Natural killer cell (primary cell): Measurements from ENCODE around the gene DDX42. TPM values are rescaled to one million over a fixed set of nuclear protein-coding genes. Genes with fewer than 3 reads are reported as not detected.

ENCODE experiments used
- ATAC-seq, 3 donors: fragments of 150-1000 bp in 2 of 3; fragments of 200-7000 bp in 1 of 3; cut with Tn5 transposase; 1 replicate in 1 of 3; 2 replicates in 2 of 3; pipeline ENCODE4 v1.10.0; 2021; ENCODE audit warnings: mild to moderate bottlenecking in 2 of 3, moderate library complexity in 2 of 3
- DNase-seq, 2 donors: peaks; one replicate each; pipeline versions ENCODE4 v3.0.0 to v3.0.0-alpha.2; 2013 to 2021; ENCODE audit warnings: mixed read lengths in 1 of 2
- H3K27ac ChIP-seq: one replicate; pipeline ENCODE4 v1.5.1; 2013; ENCODE audit warnings: mild to moderate bottlenecking, low read length
- H3K27me3 ChIP-seq: one replicate; pipeline ENCODE4 v1.6.1; 2013; ENCODE audit warnings: low read length; ENCODE audit not compliant: control insufficient read depth, insufficient read depth
- H3K36me3 ChIP-seq: one replicate; pipeline ENCODE4 v1.6.1; 2013; ENCODE audit warnings: low read length; ENCODE audit not compliant: control insufficient read depth, insufficient read depth
- H3K4me1 ChIP-seq: one replicate; pipeline ENCODE4 v1.6.1; 2013; ENCODE audit warnings: low read length; ENCODE audit not compliant: control insufficient read depth, insufficient read depth
- H3K4me3 ChIP-seq: one replicate; pipeline ENCODE4 v1.5.1; 2013; ENCODE audit warnings: low read length
- H3K9me3 ChIP-seq: one replicate; pipeline ENCODE4 v1.6.1; 2013; ENCODE audit warnings: low read length; ENCODE audit not compliant: control insufficient read depth, insufficient read depth
- H3K27ac Mint-ChIP-seq, 2 donors: one replicate each; pipeline ENCODE4 v1.8.0; 2022; ENCODE audit warnings: mild to moderate bottlenecking in 2 of 2, mixed read lengths in 2 of 2, moderate library complexity in 1 of 2
- H3K27me3 Mint-ChIP-seq, 2 donors: one replicate each; pipeline ENCODE4 v1.8.0; 2022; ENCODE audit warnings: low read depth in 2 of 2, mixed read lengths in 2 of 2
- H3K36me3 Mint-ChIP-seq: one replicate; pipeline ENCODE4 v1.8.0; 2022; ENCODE audit warnings: mixed read lengths
- H3K4me1 Mint-ChIP-seq, 2 donors: one replicate each; pipeline ENCODE4 v1.8.0; 2022; ENCODE audit warnings: mixed read lengths in 2 of 2
- H3K4me3 Mint-ChIP-seq: one replicate; pipeline ENCODE4 v1.8.0; 2022; ENCODE audit warnings: mild to moderate bottlenecking, moderate library complexity, mixed read lengths
- H3K9me3 Mint-ChIP-seq, 2 donors: one replicate each; pipeline ENCODE4 v1.8.0; 2022; ENCODE audit warnings: mixed read lengths in 2 of 2
- CTCF ChIP-seq: fragments of 200-600 bp; IDR thresholded peaks from one replicate; pipeline ENCODE4 v1.8.0; 2022; ENCODE audit warnings: antibody characterized with exemption
- WGBS: methylation state at CpG from one replicate; pipeline ENCODE4 v1.1.7; 2013; ENCODE audit warnings: missing lambda C conversion rate; ENCODE audit not compliant: insufficient coverage; 5-methylcytosine and 5-hydroxymethylcytosine counted together
- intact Hi-C: fragments of 100-400 bp; cut with micrococcal nuclease; formaldehyde crosslinking; loops from one replicate; pipeline ENCODE4 v1.14.2; 2022
- total RNA-seq, 4 donors: library from RNA; stranded (reverse); fragments of 120-200 nt in 1 of 4; gene quantifications; one replicate each; pipeline versions ENCODE4 v1.2.3 to v1.2.4, GENCODE V29; 2013 to 2022

Gene DDX42
- total RNA-seq, 3 donors from 2014 or later (not counting 1 experiment from before 2014, with no cell fraction given) = 80.1 to 127 (median 110) TPM

DNA sequence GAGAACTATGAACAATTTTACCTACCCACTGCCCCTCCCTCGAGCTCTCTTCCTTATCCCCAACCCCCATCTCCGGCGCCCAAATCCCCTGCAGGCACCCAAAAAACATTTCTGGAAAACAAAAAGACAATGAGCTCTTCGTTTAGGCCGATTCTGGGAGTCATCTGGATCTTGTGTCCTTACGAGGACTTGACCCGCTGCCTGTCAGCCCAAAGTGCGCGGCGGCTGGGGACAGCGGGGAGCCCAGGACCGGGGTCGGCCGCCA lies 32.9 kb upstream of the DDX42 start:
- Mint-ChIP-seq H3K27ac (peak overlapping the region; percentile 96 to 97), H3K4me1 (peaks cover 25 to 27% of the 10 kb centered on the region in 2 donors), H3K36me3 (no peaks in the 10 kb centered on the region), H3K9me3 (no peaks in the 10 kb centered on the region), H3K27me3 (no peaks in the 10 kb centered on the region), H3K4me3 (peak overlapping the region; percentile 94)
- WGBS = 0% methylated on average over 14 of the region's 14 CpGs
- no peaks in the 10 kb centered on the region for H3K9me3 ChIP-seq
- no peak for TF ChIP-seq CTCF
- H3K36me3 ChIP-seq = peaks cover 5% of the 10 kb centered on the region
- intact Hi-C loops = loop anchor here (1.0 kb wide), 2 partner anchors 32 to 44 kb away; partner anchors contain the start of gene CCDC47
- DNase-seq (no peak), ATAC-seq (no peak)
- no peaks in the 10 kb centered on the region for H3K27me3 ChIP-seq
- H3K4me3 ChIP-seq = peak overlapping the region; percentile 77
- H3K4me1 ChIP-seq = peaks cover 22% of the 10 kb centered on the region
- H3K27ac ChIP-seq = peak overlapping the region; percentile 81

DNA sequence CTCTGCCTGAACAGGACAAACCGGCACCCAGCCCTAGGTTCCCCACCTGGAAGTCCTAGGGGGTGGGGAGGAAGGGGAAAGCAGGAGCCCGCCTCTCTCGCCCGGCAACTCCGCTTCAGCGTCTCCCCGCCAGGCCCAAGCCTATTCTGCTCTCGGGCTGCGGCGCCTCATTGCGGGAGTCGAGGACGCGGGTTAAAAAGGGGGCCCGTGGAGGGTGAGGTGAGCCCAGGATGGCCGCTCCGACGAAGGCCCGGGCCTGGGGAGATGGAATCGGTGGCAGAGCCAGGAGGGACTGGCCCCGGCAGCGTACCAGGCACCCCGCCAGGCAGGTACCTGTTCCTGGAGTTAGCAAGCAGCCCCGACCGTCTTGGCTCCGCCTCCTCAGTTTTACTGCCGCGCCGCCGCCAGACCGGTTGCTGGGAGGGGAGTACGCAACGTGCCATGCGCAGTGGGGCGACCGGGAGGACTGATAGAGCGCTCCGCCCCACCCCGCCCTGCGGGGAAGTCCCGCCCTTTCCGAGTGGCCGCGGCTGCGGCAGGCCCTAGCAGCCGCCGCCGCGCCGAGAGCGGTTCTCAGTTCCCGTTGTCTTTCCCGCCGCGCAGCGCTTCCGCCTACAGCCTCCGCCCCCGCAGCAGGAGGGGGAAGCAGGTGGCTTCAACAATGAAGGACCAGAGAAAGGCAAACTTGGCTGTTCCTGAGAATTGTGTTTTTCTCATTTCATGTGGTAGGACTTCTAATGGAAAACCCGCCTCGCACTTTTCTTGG lies 32.4 kb upstream of the DDX42 start, which contains the start of gene STRADA:
STRADA (minus strand) TSS at position 392 of the 766 bp plus-strand sequence. CDS start 13,430 bp downstream, outside the sequence.
- Histone ChIP-seq H3K9me3 (no peaks in the 10 kb centered on the region), H3K4me3 (peak within 1 kb of the TSS; percentile 77), H3K27ac (peak within 1 kb of the TSS; percentile 81), H3K27me3 (no peaks in the 10 kb centered on the region), H3K36me3 (peaks cover 11% of the 10 kb centered on the region), H3K4me1 (peaks cover 22% of the 10 kb centered on the region)
- H3K36me3 Mint-ChIP-seq = no peaks in the 10 kb centered on the region
- peak within 1 kb of the TSS; percentile 94 for H3K4me3 Mint-ChIP-seq
- H3K27me3 Mint-ChIP-seq = no peaks in the 10 kb centered on the region
- peak; percentile 94 to 99 (median 94) for ATAC-seq
- H3K4me1 Mint-ChIP-seq = peaks cover 25 to 27% of the 10 kb centered on the region in 2 donors
- TF ChIP-seq CTCF = no peak
- peak within 1 kb of the TSS; percentile 96 to 97 for H3K27ac Mint-ChIP-seq
- DNase-seq = peak; percentile 96 to 99
- WGBS = under 1% methylated on average over 61 of the region's 61 CpGs
- intact Hi-C loops = loop anchor here (1.0 kb wide), 2 partner anchors 32 to 44 kb away; partner anchors contain the start of gene CCDC47
- no peaks in the 10 kb centered on the region for H3K9me3 Mint-ChIP-seq

DNA sequence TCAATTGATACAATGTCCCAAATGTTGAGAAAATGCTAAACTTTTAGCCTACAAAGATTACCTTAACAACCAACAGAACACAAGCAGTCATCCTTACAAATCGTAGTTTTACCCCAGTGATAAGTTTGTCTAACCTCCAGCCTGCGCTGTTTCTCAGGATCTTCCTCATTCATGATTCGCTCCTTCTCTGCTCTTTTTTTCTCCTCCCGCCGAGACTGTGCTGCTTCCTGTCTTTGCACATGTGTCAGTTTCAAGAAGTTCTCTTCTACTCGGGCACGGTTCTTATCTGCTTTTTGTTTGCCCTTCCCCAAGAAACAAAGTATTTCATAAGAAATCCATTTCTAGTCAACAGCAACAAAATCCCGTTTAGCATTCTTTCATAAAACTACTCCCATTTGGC lies 22.2 kb upstream of the DDX42 start:
- intact Hi-C loops = no loop called here
- H3K4me3 ChIP-seq = no peak overlapping the region
- Mint-ChIP-seq H3K4me3 (peak overlapping the region; percentile 71), H3K27ac (peak overlapping the region; percentile 83 to 86), H3K27me3 (no peaks in the 10 kb centered on the region), H3K4me1 (peaks cover 7 to 13% of the 10 kb centered on the region in 2 donors), H3K36me3 (peaks cover 19% of the 10 kb centered on the region), H3K9me3 (no peaks in the 10 kb centered on the region)
- DNase-seq (peak in 1 of 2 donors; percentile 63), ATAC-seq (peak; percentile 68 to 77 (median 70))
- H3K27ac ChIP-seq = peak overlapping the region; percentile 17
- no peaks in the 10 kb centered on the region for H3K9me3 ChIP-seq
- 6% methylated on average over 8 of the region's 8 CpGs for WGBS
- no peaks in the 10 kb centered on the region for H3K4me1 ChIP-seq
- TF ChIP-seq CTCF = no peak
- peaks cover 59% of the 10 kb centered on the region for H3K36me3 ChIP-seq
- no peaks in the 10 kb centered on the region for H3K27me3 ChIP-seq
